HG02571 (cell line): Measurements from ENCODE around the gene COBLL1.

Experiments
- ATAC-seq: cut with Tn5 transposase; IDR thresholded peaks from one replicate; pipeline ENCODE4 v1.9.1; 2021; ENCODE audit warnings: mild to moderate bottlenecking, moderate library complexity; ENCODE audit not compliant: unreplicated experiment

Gene COBLL1

GRCh38 chr2:164792316-164793170 is 49.1 kb downstream of the COBLL1 start:
- no peak for ATAC-seq

DNA sequence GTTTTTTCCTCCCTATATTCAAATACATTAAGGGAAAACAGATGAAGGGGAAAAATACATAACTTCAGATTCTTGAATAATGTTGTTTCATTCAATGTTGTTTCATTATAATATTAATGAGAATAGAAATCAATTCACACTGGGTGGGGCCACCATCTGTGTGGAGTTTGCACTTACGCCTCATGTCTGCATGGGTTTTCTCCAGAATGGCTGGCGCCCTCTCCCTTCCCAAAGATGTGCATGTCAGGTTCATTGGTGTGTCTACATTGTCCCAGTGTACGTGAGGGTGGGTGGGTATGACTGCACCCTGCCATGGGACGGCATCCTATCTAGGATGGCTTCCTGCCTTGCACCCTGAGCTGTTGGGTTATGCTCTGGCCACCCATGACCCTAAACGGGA is 51.7 kb downstream of the COBLL1 start:
- ATAC-seq: no peak

GRCh38 chr2:164786787-164787186 is 54.8 kb downstream of the COBLL1 start:
- ATAC-seq: no peak

- ATAC-seq: no peak
Measured at GRCh38 chr2:164785457-164785856, 56.2 kb downstream of the COBLL1 start.

DNA sequence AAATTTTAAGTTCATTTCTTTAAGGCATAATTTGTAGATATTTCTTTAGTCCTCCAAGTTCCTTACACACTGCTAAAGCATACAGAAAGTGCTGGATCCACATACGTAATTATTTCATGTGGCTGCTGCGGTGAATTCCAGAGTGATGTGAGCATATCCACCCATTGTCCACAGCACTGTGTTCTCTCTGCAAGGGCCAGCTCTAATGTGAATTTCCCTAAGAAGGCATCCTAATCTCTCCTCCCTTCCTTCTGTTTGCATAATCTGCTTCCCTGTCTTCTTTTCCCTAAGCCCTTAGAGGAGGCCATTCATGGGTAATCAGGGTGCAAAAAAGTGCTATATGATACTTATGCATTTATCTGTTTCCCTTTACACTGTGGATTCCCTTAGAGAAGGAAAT is 57.2 kb downstream of the COBLL1 start:
- no peak for ATAC-seq

DNA sequence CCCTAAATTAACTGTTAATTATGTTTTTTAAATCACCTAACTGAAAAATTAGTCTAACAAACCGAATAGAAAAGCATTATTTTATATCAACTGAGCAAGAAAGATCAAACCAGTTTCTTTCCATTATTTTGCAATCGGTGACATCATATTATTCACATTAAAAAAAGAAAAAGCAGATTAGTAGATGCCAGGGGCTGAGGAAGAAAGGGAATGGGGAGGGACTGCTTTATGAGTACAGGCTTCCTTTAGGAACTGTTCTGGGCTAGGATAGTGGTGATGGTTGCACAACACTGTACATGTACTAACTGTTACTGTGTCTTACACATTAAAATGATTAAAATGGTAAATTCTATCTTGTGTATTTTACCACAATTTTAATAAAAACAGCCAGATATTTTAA is 59.3 kb downstream of the COBLL1 start:
- no peak for ATAC-seq

DNA sequence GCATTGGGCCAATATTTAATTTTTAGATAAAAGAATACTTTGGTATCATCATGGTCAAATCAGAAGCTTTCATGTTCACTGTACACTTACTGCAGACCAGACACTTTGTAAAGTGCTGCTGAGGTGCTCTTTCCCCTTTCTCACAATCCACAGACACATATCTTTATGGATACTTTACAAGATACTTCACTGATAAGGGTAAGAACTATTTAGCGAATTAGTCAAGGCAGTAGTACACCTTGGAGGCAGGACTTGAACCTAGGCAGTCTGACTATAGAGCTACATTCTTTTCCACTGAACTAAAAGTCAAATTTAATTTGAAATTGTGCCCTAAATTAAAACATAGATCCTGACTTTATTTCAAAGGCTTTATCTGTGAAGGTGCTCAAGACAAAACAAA is 60.2 kb downstream of the COBLL1 start:
- ATAC-seq: no peak

DNA sequence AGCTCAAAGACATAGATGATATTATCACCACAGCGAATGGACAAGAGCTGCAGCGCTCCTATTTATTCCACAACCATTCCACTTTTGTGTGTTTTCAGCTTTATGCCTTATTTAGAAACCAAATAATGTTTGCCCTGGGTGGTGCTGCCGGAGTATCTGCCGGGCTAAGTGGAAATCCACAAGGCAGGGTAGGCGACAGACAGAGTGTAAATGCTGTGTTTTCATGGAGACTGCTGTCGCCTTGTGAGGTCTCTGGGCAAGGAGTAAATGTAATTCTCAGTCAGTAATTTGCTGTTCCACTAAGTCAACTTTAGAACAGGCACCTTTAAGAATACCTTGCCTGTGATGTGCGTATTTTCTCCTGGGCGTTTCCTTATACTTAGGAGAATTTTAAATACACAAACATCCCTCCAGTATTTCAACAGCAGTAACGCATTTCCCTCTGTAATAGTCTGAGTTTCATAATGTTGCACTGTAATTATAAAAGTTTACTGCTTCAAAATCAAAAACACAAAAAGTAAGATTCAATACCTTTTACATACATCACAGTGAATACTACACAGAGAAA is 60.9 kb downstream of the COBLL1 start:
- ATAC-seq: no peak

- ATAC-seq: no peak
Measured at GRCh38 chr2:164779383-164780057, 62.1 kb downstream of the COBLL1 start.

DNA sequence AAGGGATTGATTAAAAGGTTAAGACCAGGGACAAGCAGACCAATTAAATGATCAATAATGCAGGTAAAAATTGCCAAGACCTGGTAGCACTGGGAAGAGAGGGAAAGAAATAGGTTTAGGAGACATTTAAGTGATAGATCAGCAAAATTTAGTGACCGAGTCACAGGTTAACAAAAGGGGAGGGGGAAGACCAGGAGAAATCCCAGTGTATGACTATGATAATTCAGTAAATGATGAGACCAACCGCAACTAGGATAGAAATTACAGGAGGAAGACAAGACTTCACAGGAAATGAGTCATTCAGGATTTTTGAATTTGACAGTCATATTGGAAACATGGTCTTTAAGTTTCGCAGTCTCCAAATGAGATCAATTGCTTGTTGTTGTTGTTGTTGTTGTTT is 62.9 kb downstream of the COBLL1 start:
- ATAC-seq: no peak

- no peak for ATAC-seq
Measured at GRCh38 chr2:164777847-164778461, 63.7 kb downstream of the COBLL1 start.

DNA sequence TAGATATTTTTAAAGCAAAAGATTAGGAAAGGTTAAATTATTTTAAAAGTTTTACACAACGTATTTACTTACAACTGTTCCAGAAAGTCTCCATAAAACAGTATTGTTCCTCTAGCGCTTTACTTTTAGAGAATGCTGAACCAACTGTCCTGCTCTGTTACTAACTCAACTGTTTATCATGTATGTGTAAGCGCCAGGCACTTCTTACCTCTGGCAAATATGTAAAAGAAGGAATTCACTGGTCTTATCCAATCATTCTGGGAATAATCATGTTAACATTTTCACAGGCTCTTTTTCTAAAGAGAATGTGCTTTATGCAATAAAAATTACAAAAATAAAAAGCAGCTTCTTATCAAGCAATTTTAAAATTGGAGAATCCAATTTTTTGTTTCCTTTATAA is 68.0 kb downstream of the COBLL1 start:
- no peak for ATAC-seq

GRCh38 chr2:164773091-164773490 is 68.5 kb downstream of the COBLL1 start:
- ATAC-seq: no peak

DNA sequence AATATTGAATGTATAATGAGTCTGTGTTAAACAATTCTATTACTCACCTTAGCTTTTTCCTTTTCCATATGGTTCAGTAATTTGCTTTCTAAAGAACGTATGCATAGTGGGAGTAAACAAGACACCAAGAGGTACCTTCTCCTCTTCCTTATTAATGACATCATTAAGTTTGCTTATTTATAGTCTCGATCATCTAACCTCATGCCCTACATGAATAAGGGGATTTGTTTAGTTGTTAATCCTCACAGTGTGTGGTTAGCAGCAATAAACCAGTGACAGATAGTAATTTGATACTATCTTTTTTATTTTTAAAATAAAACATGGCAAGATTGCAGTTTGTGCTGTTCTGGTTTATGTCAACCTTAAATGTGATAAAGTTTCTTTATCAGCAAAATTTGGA is 69.7 kb downstream of the COBLL1 start:
- no peak for ATAC-seq

DNA sequence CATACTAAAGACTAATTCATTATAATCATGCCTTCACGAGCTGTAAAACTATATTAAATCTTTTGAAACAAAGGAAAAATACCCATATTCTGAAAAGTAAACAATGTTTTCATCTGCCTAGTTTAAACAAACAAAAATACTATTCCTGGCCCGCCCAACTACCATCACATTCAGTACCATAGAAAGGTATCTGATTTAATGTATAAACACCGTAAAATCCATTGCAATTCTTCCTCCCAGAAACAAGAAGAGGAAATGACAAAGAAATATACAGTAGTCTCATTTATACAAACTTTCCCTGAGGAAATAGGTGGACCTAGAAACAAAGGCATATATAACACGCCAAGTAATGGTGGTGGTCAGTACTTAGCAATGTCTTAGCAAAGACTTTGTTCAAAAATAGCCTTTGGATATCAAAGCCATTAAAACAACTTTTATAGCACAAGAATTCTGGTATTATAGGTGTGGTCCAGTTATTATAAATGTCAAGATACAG is 71.2 kb downstream of the COBLL1 start:
- no peak for ATAC-seq

DNA sequence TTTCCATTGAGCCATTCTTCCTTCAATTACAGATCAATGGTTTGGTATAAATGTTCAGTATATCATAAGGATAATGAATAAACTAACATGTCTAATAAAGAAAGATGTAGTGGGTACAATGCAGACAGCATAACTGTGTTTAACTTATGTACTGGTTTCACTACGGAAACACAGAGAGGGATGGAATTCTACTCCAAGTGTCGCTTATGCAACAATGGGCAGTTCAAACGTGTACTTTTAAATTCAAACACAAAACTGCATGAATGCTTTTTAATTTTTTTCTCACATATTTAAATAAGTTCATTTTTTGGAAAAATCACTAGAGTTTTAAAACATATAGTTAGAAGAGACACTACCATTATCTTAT is 74.7 kb downstream of the COBLL1 start:
- ATAC-seq: no peak

GRCh38 chr2:164766216-164766953 is 75.2 kb downstream of the COBLL1 start:
- no peak for ATAC-seq

DNA sequence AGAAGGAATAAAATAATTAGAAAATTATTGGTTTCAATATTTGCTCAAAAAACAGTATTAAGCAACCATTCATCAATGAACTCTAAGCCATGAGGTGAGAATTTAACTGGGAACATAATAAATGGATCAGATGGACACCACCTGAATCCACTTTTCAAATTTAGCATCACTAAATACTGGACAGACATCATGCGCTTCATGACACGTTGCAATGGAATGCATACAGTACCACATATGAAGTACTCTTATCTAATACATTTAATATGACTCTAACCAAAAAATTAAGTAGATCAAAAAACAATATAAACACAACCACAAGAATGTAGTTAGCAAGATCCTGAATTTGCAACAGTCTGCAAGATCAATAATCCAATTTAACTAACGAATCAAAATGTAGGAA is 76.6 kb downstream of the COBLL1 start:
- ATAC-seq: no peak

- ATAC-seq: no peak
Measured at GRCh38 chr2:164764474-164764873, 77.1 kb downstream of the COBLL1 start.

DNA sequence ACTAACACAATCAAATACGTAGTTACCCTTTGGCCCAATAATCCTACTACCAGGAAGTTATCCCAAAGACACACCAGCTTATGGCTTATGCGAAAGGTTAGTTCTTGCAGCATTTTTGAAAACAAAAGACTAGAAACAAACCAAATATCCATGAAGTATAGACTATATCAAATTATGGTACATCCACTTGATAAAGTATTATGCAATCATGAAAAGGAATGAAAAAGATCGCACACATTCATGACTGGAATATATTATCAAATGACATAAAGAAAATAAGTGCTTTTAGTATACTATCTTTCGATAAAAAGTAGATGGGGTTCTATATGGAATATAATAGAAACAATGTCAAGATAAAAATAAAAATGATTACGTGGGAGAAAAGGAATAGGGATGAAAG is 78.2 kb downstream of the COBLL1 start:
- no peak for ATAC-seq
